K562 (cell line): Measurements from ENCODE around the gene PCBP3.

Experiments
- CBFB ChIP-seq: sonication (generic); formaldehyde crosslinking; IDR thresholded peaks from 2 replicates; pipeline ENCODE4 v1.4.0; 2020; ENCODE audit warnings: mild to moderate bottlenecking, missing genetic modification reagents
- ELF4 ChIP-seq: fragments of 450-650 bp; formaldehyde crosslinking; IDR thresholded peaks from 2 replicates; pipeline ENCODE4 v1.4.0; 2022; ENCODE audit warnings: missing genetic modification characterization
- GATA2 ChIP-seq: sonication (generic); formaldehyde crosslinking; IDR thresholded peaks from 2 replicates; pipeline ENCODE4 v1.4.0; 2020; ENCODE audit warnings: mild to moderate bottlenecking, missing genetic modification reagents
- HMG20A ChIP-seq: fragments of 450-650 bp; formaldehyde crosslinking; conservative IDR thresholded peaks from 2 replicates; pipeline ENCODE4 v1.4.0; 2020; ENCODE audit warnings: mild to moderate bottlenecking, mixed read lengths
- JUND ChIP-seq, 2 experiments: IDR thresholded peaks; 2 replicates in 1 of 2; 3 replicates in 1 of 2; pipeline ENCODE4 v1.6.1; 2011; ENCODE audit warnings: borderline replicate concordance in 2 of 2, low read depth in 2 of 2, low read length in 2 of 2, improper control_type of control experiment in 1 of 2, missing biosample characterization in 1 of 2, missing genetic modification characterization in 1 of 2, missing genetic modification reagents in 1 of 2
- POLR2A ChIP-seq: fragments of 450-650 bp; conservative IDR thresholded peaks from 2 replicates; pipeline ENCODE4 v1.6.1; 2016
- RFX5 ChIP-seq: IDR thresholded peaks from 2 replicates; pipeline ENCODE4 v1.6.1; 2011; ENCODE audit warnings: low read depth, mild to moderate bottlenecking, improper control_type of control experiment, low read length
- SREBF2 ChIP-seq: sonication (generic); formaldehyde crosslinking; IDR thresholded peaks from 2 replicates; pipeline ENCODE4 v1.4.0; 2020; ENCODE audit warnings: mild to moderate bottlenecking, missing genetic modification reagents
- TAF1 ChIP-seq: IDR thresholded peaks from 2 replicates; pipeline ENCODE4 v1.6.1; 2011; ENCODE audit warnings: mild to moderate bottlenecking, low read length, moderate library complexity; ENCODE audit not compliant: insufficient read depth, control insufficient read depth, severe bottlenecking; ENCODE audit errors: extremely low read depth
- ZKSCAN1 ChIP-seq: fragments of 150-350 bp; IDR thresholded peaks from 2 replicates; pipeline ENCODE4 v1.6.1; 2016; ENCODE audit warnings: low read depth, low read length

DNA sequence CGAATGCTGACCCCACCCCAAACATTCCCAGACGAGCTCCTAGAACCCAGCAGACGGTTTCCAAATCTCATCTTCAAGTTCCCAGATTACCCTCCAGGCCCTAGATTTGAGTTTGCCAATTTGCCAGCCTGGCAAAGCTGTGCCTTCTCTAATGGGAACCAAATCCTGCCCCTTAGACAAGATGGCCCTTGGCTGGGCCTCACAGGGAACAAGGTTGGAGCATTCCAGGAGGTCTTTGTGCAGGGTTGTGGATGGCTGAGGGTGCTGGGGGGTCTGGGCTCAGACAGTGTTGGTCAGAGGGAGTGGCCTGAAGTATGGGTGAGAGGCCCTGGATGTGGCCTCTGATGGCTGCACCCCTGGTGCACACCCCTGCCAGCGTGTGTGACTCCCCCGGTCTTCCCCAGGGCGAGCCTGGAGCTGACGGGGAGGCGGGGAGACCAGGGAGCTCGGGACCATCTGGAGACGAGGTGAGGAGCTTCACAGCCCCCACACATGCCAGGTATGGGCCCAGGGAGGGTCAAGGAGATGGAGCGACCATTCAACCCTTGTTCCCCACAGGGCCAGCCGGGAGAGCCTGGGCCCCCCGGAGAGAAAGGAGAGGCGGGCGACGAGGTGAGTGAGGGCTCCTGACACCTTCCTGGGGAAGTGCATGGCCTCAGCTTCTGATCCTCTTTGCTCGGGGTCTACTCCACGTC, 348.2 kb downstream of the PCBP3 start:
- TF ChIP-seq RFX5: no peak
- no peak for TF ChIP-seq JUND (IDR thresholded peaks at IDR 0.05; ENCODE audit: borderline replicate concordance, low read depth, low read length)
- no peak for TF ChIP-seq JUND (tag; IDR thresholded peaks at IDR 0.05; ENCODE audit: borderline replicate concordance, low read depth, low read length)
- TF ChIP-seq CBFB (CRISPR knock-in tag): no peak
- TF ChIP-seq GATA2 (CRISPR knock-in tag): no peak
- TF ChIP-seq POLR2A: no peak
- TF ChIP-seq SREBF2 (CRISPR knock-in tag): no peak
- TF ChIP-seq HMG20A (CRISPR knock-in tag): no peak
- no peak for TF ChIP-seq ZKSCAN1
- no peak for TF ChIP-seq TAF1
- TF ChIP-seq ELF4 (CRISPR knock-in tag): no peak
